NB4 (cell line): ENCODE results near the gene RGS6.

ENCODE experiments used
- POLR2A ChIP-seq: IDR thresholded peaks from 2 replicates; pipeline ENCODE4 v1.6.1; 2011; ENCODE audit warnings: mild to moderate bottlenecking; ENCODE audit not compliant: insufficient read length; ENCODE audit errors: extremely low read depth
- TF ChIP-seq, protein P1 (sequence below): IDR thresholded peaks from one replicate; pipeline ENCODE4 v1.5.1; 2012; ENCODE audit warnings: low read depth, low read length
- TF ChIP-seq, protein P2 (sequence below): IDR thresholded peaks from 2 replicates; pipeline ENCODE4 v1.6.1; 2011; ENCODE audit warnings: low read depth, low read length

DNA sequence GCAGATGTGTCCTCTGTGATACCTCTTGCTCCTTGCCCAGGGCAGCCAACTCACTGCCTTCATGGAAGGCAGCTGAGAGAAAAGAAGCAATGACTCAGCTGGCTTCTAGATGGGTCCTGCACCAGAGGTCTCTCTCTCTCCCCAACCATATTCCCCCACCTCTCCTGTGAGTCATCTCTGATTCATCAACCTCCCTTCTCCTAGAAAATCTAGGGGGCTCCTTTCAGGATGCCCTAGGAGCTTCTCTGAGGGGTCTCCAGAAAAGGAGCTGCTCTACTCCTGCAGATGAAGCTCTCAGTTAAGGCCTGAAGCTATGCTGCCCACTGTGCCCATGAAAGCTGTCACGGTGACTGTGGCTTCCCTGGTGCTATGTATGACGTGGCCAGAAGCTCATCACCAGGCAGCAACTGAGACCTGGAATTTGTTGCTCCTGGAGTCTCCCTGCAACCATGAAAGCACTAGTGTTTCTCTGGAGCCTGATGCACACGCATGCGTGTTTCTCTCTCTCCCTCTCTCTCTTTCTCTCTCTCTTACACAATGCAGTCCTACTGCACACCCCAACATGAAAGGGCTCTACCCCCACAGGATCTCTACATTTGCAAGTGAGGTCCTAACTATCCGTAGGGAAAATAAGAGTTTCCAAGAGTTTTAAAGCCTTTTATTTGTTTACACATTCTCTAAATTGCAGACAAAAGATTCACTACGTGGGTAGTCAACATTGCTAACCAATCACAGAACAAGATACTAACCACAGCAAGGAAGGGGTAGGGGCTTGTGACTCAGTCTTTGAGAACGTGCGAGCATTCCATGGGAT, 676.4 kb downstream of the RGS6 start:
- no peak for TF ChIP-seq POLR2A
- TF ChIP-seq, protein P1, sequence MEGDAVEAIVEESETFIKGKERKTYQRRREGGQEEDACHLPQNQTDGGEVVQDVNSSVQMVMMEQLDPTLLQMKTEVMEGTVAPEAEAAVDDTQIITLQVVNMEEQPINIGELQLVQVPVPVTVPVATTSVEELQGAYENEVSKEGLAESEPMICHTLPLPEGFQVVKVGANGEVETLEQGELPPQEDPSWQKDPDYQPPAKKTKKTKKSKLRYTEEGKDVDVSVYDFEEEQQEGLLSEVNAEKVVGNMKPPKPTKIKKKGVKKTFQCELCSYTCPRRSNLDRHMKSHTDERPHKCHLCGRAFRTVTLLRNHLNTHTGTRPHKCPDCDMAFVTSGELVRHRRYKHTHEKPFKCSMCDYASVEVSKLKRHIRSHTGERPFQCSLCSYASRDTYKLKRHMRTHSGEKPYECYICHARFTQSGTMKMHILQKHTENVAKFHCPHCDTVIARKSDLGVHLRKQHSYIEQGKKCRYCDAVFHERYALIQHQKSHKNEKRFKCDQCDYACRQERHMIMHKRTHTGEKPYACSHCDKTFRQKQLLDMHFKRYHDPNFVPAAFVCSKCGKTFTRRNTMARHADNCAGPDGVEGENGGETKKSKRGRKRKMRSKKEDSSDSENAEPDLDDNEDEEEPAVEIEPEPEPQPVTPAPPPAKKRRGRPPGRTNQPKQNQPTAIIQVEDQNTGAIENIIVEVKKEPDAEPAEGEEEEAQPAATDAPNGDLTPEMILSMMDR, result no peak
- TF ChIP-seq, protein P2, sequence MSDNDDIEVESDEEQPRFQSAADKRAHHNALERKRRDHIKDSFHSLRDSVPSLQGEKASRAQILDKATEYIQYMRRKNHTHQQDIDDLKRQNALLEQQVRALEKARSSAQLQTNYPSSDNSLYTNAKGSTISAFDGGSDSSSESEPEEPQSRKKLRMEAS, result no peak
